HG03460 (cell line): ENCODE measurements around the gene TBC1D3C.
"Not testable (repeated sequence)": the region's sequence is repeated elsewhere in the genome, so short reads cannot be mapped to it uniquely, and the experiment has no call there.

Source experiments
- ATAC-seq: cut with Tn5 transposase; IDR thresholded peaks from one replicate; pipeline ENCODE4 v1.9.1; 2021; ENCODE audit not compliant: unreplicated experiment

Gene TBC1D3C

GRCh38 chr17:38068534-38068933, at the start of gene TBC1D3C:
Gene TBC1D3C (minus strand): TSS chr17:38068634. CDS start chr17:38067066, 1,568 bp downstream.
- ATAC-seq = not testable (repeated sequence)

- not testable (repeated sequence) for ATAC-seq
These were observed 30.8 kb upstream of the TBC1D3C start for GRCh38 chr17:38099262-38099661.

- ATAC-seq = not testable (repeated sequence)
These were observed 25.7 kb upstream of the TBC1D3C start for GRCh38 chr17:38094059-38094694.

GRCh38 chr17:38088120-38088519, 19.7 kb upstream of the TBC1D3C start:
- not testable (repeated sequence) for ATAC-seq

- not testable (repeated sequence) for ATAC-seq
These were observed 18.9 kb upstream of the TBC1D3C start for GRCh38 chr17:38087344-38087743.
